Breast epithelium (tissue), 4 donors: ENCODE measurements around the gene GLIPR2. TPM values are rescaled to one million over a fixed set of nuclear protein-coding genes. Genes with fewer than 3 reads are reported as not detected.
"Not testable (repeated sequence)": the region's sequence is repeated elsewhere in the genome, so short reads cannot be mapped to it uniquely, and the experiment has no call there.

Experiments used
- DNase-seq, 2 donors: peaks; one replicate each; pipeline ENCODE4 v3.0.0-alpha.2; 2019; ENCODE audit warnings: low spot score in 2 of 2
- H3K27ac ChIP-seq, 2 donors: fragments of 200-600 bp; sonication (generic) in 1 of 2; one replicate each; pipeline ENCODE4 v1.5.1; 2016 to 2019; ENCODE audit warnings: mild to moderate bottlenecking in 1 of 2
- H3K27me3 ChIP-seq, 2 donors: fragments of 200-600 bp; sonication (generic) in 1 of 2; one replicate each; pipeline versions ENCODE4 v1.5.1 to v1.6.0; 2017 to 2019; ENCODE audit warnings: control low read depth in 1 of 2, mild to moderate bottlenecking in 1 of 2
- H3K36me3 ChIP-seq: fragments of 200-600 bp; one replicate; pipeline ENCODE4 v1.5.1; 2019
- H3K4me1 ChIP-seq, 2 donors: fragments of 200-600 bp; sonication (generic); one replicate each; pipeline ENCODE4 v1.5.1; 2016 to 2019; ENCODE audit warnings: control low read depth in 1 of 2
- H3K4me3 ChIP-seq, 3 donors: fragments of 200-600 bp; sonication (generic); 1 replicate in 2 of 3; 2 replicates in 1 of 3; pipeline ENCODE4 v1.5.1; 2016 to 2019; ENCODE audit warnings: mild to moderate bottlenecking in 3 of 3, moderate library complexity in 2 of 3
- H3K9me3 ChIP-seq, 2 donors: fragments of 200-600 bp; sonication (generic) in 1 of 2; one replicate each; pipeline ENCODE4 v1.5.1; 2016 to 2019; ENCODE audit warnings: control low read depth in 1 of 2
- CTCF ChIP-seq, 3 donors: fragments of 450-650 bp; IDR thresholded peaks; one replicate each; pipeline ENCODE4 v1.5.1; 2016 to 2017; ENCODE audit warnings: antibody characterized with exemption in 3 of 3, mild to moderate bottlenecking in 3 of 3, moderate library complexity in 3 of 3
- POLR2A ChIP-seq: fragments of 450-650 bp; IDR thresholded peaks from one replicate; pipeline ENCODE4 v1.6.1; 2016; ENCODE audit warnings: antibody characterized with exemption, mild to moderate bottlenecking, moderate library complexity
- POLR2AphosphoS5 ChIP-seq, 3 donors: sonication (generic); formaldehyde crosslinking; IDR thresholded peaks; one replicate each; pipeline ENCODE4 v1.6.1; 2017; ENCODE audit warnings: antibody characterized with exemption in 3 of 3
- intact Hi-C: fragments of 100-400 bp; cut with DNase I; formaldehyde crosslinking; loops from one replicate; pipeline ENCODE4 v1.15.1; 2023; ENCODE audit warnings: low total_unique reads
- total RNA-seq, 3 donors: library from RNA; depleted of rRNA; stranded (reverse); fragments of >200 nt; gene quantifications; one replicate each; pipeline ENCODE4 v1.1.0, GENCODE V29; 2016

GLIPR2 gene
- total RNA-seq, 3 donors from 2014 or later, result 16.5 to 57.4 (median 26.9) TPM

DNA sequence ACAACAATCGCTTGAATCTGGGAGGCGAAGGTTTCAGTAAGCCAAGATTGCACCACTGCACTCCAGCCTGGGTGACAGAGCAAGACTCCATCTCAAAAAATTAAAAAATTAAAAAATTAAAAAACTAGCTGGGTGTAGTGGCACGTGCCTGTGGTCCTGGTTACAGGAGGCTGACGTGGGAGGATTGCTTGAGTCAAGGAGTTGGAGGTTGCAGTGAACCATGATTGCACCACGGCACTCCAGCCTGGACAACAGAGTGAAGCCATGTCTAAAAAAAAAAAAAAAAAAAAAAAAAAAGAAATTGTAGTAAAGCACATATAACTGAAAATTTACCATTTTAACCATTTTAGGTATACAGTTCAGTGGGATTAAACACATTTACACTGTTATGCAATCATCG lies 19.6 kb downstream of the GLIPR2 start:
- TF ChIP-seq POLR2AphosphoS5 (IDR thresholded peaks at IDR 0.05), result no peak
- no peak for TF ChIP-seq CTCF (IDR thresholded peaks at IDR 0.05)
- no peak for TF ChIP-seq POLR2A
- no peak for DNase-seq
- H3K4me3 ChIP-seq, result no peak overlapping the region
- no peak overlapping the region for H3K27ac ChIP-seq
- intact Hi-C loops, result no loop called here
- no peaks in the 10 kb centered on the region for H3K27me3 ChIP-seq
- H3K36me3 ChIP-seq, result no peaks in the 10 kb centered on the region
- H3K4me1 ChIP-seq, result no peaks in the 10 kb centered on the region
- H3K9me3 ChIP-seq, result no peaks in the 10 kb centered on the region

DNA sequence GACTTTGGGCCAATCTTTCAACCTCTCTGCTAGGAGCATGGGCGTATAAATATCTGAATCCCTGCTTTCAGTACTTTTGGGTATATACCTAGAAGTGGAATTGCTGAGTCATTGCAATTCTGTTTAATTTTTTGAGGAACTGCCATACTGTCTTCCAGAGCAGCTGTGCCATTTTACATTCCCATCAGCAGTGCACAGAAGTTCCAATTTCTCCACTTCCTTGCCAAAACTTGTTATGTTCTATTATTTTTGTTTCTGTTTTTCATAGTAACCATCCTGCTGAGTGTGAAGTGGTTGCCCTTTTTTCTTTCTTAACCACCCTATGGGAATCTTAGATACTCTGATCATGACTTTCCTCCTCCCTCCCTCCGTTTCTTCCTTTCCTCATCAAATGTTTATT lies 21.6 kb downstream of the GLIPR2 start:
- no peak for DNase-seq
- H3K9me3 ChIP-seq, result no peaks in the 10 kb centered on the region
- TF ChIP-seq POLR2AphosphoS5 (IDR thresholded peaks at IDR 0.05) (no peak), CTCF (IDR thresholded peaks at IDR 0.05) (no peak), POLR2A (no peak)
- no peak overlapping the region for H3K4me3 ChIP-seq
- H3K4me1 ChIP-seq, result no peaks in the 10 kb centered on the region
- no peaks in the 10 kb centered on the region for H3K27me3 ChIP-seq
- intact Hi-C loops, result no loop called here
- H3K27ac ChIP-seq, result no peak overlapping the region
- no peaks in the 10 kb centered on the region for H3K36me3 ChIP-seq

GRCh38 chr9:36158917-36159316 lies 22.4 kb downstream of the GLIPR2 start:
- Histone ChIP-seq H3K4me1 (no peaks in the 10 kb centered on the region), H3K9me3 (no peaks in the 10 kb centered on the region), H3K27ac (peak overlapping the region in 1 of 2 donors; percentile 43), H3K27me3 (no peaks in the 10 kb centered on the region), H3K4me3 (no peak overlapping the region), H3K36me3 (no peaks in the 10 kb centered on the region)
- intact Hi-C loops, result no loop called here
- TF ChIP-seq CTCF (IDR thresholded peaks at IDR 0.05), result no peak
- no peak for TF ChIP-seq POLR2AphosphoS5 (IDR thresholded peaks at IDR 0.05)
- no peak for TF ChIP-seq POLR2A
- no peak for DNase-seq

DNA sequence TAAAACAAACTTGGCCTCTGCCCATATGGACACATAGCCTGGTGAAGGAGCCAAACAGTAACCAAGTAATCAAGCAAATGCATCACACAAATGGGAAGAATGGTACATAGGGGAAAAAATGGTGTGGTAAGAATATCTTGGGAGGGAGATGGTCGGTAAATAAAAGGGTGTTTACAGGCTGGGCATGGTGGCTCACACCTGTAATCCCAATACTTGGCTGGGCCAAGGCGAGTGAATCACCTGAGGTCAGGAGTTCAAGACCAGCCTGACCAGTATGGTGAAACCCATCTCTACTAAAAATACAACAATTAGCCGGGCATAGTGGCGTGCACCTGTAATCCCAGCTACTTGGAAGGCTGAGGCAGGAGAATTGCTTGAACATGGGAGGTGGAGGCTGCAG lies 23.0 kb downstream of the GLIPR2 start:
- intact Hi-C loops, result not testable (repeated sequence)

GRCh38 chr9:36160126-36160525 lies 23.6 kb downstream of the GLIPR2 start:
- H3K4me1 ChIP-seq, H3K9me3 ChIP-seq, H3K27me3 ChIP-seq, H3K27ac ChIP-seq, DNase-seq, H3K36me3 ChIP-seq, H3K4me3 ChIP-seq: not testable (repeated sequence)
- intact Hi-C loops, result loop anchor here (10.0 kb wide), 1 partner anchor 55 kb away; no protein-coding TSS in a partner anchor

More for the DNA sequence above, 23.0 kb downstream of the GLIPR2 start:
- H3K27me3 ChIP-seq, DNase-seq, H3K36me3 ChIP-seq, H3K9me3 ChIP-seq, H3K4me1 ChIP-seq, H3K4me3 ChIP-seq: not testable (repeated sequence)
- peak overlapping the region in 1 of 2 donors; percentile 43 for H3K27ac ChIP-seq

DNA sequence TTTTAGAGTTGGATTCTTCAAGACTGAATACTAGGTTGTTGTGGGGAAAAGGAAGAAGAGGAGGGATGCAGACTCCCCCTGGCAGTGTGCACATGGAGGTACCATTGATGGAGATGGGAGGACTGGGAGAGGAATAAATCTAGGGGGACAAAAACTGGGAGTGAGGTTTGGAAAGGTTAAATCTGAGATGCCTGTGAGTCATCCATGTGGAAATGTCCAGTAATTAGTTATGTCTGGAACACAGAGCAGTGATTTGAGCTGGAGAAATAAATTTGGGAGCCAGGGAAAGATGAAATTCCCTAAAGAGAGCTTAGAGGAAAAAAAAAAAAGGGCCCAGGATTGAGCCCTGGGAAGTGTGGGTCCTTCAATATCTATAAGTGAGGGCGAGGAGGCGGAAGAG lies 24.7 kb downstream of the GLIPR2 start:
- Histone ChIP-seq H3K4me1 (no peaks in the 10 kb centered on the region), H3K4me3 (no peak overlapping the region), H3K27ac (peak overlapping the region; percentile 57 to 84), H3K36me3 (no peaks in the 10 kb centered on the region), H3K27me3 (no peaks in the 10 kb centered on the region), H3K9me3 (no peaks in the 10 kb centered on the region)
- TF ChIP-seq CTCF (IDR thresholded peaks at IDR 0.05) (no peak), POLR2A (no peak), POLR2AphosphoS5 (IDR thresholded peaks at IDR 0.05) (no peak)
- intact Hi-C loops, result loop anchor here (10.0 kb wide), 1 partner anchor 56 kb away; no protein-coding TSS in a partner anchor
- no peak for DNase-seq
